GM12878 (cell line): ENCODE measurements around the gene SF3B6. TPM values are rescaled to one million over a fixed set of nuclear protein-coding genes. Genes with fewer than 3 reads are reported as not detected.
A peak's percentile ranks its signal among the peaks of the same experiment; 100 is the strongest.

Experiments used
- BACH1 ChIP-seq: fragments of 450-650 bp; IDR thresholded peaks from 2 replicates; pipeline ENCODE4 v1.6.1; 2017; ENCODE audit warnings: mild to moderate bottlenecking, borderline replicate concordance
- CTCF ChIP-seq, 3 experiments: IDR thresholded peaks in 2 of 3; conservative IDR thresholded peaks in 1 of 3; 2 replicates each; pipeline ENCODE4 v1.5.1; 2011; ENCODE audit warnings: low read depth in 3 of 3, low read length in 3 of 3, mild to moderate bottlenecking in 3 of 3, control low read depth in 2 of 3, moderate library complexity in 2 of 3, inconsistent platforms in 1 of 3, mixed read lengths in 1 of 3; ENCODE audit not compliant: control insufficient read depth in 2 of 3, insufficient read depth in 1 of 3; ENCODE audit errors: extremely low read depth in 1 of 3
- DPF2 ChIP-seq: fragments of 450-650 bp; IDR thresholded peaks from 2 replicates; pipeline ENCODE4 v1.6.1; 2017; ENCODE audit warnings: mild to moderate bottlenecking
- EED ChIP-seq: sonication (generic); IDR thresholded peaks from 2 replicates; pipeline ENCODE4 v1.6.1; 2016; ENCODE audit warnings: antibody characterized with exemption, low read depth
- GATAD2B ChIP-seq: fragments of 450-650 bp; conservative IDR thresholded peaks from 2 replicates; pipeline ENCODE4 v1.6.1; 2017; ENCODE audit warnings: low read depth, mild to moderate bottlenecking, moderate library complexity
- HCFC1 ChIP-seq: fragments of 150-350 bp; IDR thresholded peaks from 2 replicates; pipeline ENCODE4 v1.6.1; 2014; ENCODE audit warnings: low read length
- IKZF1 ChIP-seq: fragments of 450-650 bp; conservative IDR thresholded peaks from 2 replicates; pipeline ENCODE4 v1.6.1; 2017; ENCODE audit warnings: antibody characterized with exemption, mild to moderate bottlenecking
- LARP7 ChIP-seq: fragments of 450-650 bp; IDR thresholded peaks from 2 replicates; pipeline ENCODE4 v1.6.1; 2017; ENCODE audit warnings: mild to moderate bottlenecking
- MEF2B ChIP-seq: fragments of 450-650 bp; IDR thresholded peaks from 2 replicates; pipeline ENCODE4 v1.6.1; 2018; ENCODE audit warnings: mild to moderate bottlenecking, moderate library complexity; ENCODE audit not compliant: partially characterized antibody, poor library complexity, severe bottlenecking
- NKRF ChIP-seq: fragments of 450-650 bp; conservative IDR thresholded peaks from 2 replicates; pipeline ENCODE4 v1.6.1; 2017; ENCODE audit warnings: mild to moderate bottlenecking, moderate library complexity
- RB1 ChIP-seq: fragments of 450-650 bp; formaldehyde crosslinking; IDR thresholded peaks from 2 replicates; pipeline ENCODE4 v1.6.1; 2017; ENCODE audit warnings: mild to moderate bottlenecking, borderline replicate concordance
- SP1 ChIP-seq: IDR thresholded peaks from one replicate; pipeline ENCODE4 v1.6.1; 2011; ENCODE audit warnings: low read depth, low read length
- ZNF217 ChIP-seq: fragments of 450-650 bp; IDR thresholded peaks from 2 replicates; pipeline ENCODE4 v1.6.1; 2017; ENCODE audit warnings: antibody characterized with exemption, mild to moderate bottlenecking
- ZSCAN29 ChIP-seq: fragments of 450-650 bp; IDR thresholded peaks from 2 replicates; pipeline ENCODE4 v1.6.1; 2017; ENCODE audit warnings: mild to moderate bottlenecking, moderate library complexity
- polyA plus RNA-seq, 11 experiments: library from polyadenylated mRNA; depleted of rRNA in 4 of 11; unstranded in 6 of 11; stranded (reverse) in 5 of 11; fragments of >200 nt; fragmentation: Nextera tagmentation in 4 of 11; fragmentation: Illumina TruSeq in 1 of 11; extraction: Ambion mirVana in 4 of 11; extraction: Trizol in 1 of 11; gene quantifications; 1 replicate in 1 of 11; 2 replicates in 10 of 11; pipeline versions ENCODE4 v1.2.1 to v1.2.3, GENCODE V29; 2011 to 2016; ENCODE audit warnings: inconsistent platforms in 2 of 11, missing spikeins in 2 of 11, low read depth in 1 of 11
- total RNA-seq, 4 experiments: library from RNA; depleted of rRNA in 3 of 4; stranded (reverse); fragments of >200 nt in 3 of 4; fragmentation: Illumina TruSeq in 1 of 4; extraction: Trizol in 1 of 4; gene quantifications; 2 replicates each; pipeline versions ENCODE4 v1.2.1 to v1.2.3, GENCODE V29; 2013 to 2021

SF3B6 gene
- total and polyA plus RNA-seq, 10 of the 15 experiments (the other 5 are each of a cell fraction or from before 2014, with no cell fraction given) = 118 to 584 (median 270) TPM

GRCh38 chr2:24084386-24085199 lies 8.5 kb upstream of the SF3B6 start, which contains the start of gene TP53I3 (continued):
- peak; percentile 84 to 89 (median 86) for TF ChIP-seq CTCF (IDR thresholded peaks at IDR 0.05 in 2 of 3, conservative IDR thresholded peaks at IDR 0.05 in 1 of 3; ENCODE audit: control insufficient read depth in 2 of 3, extremely low read depth in 1 of 3, insufficient read depth in 1 of 3, low read depth in 3 of 3, low read length in 3 of 3)
- peak; percentile 41; the same call in 1 of the 2 replicates for TF ChIP-seq BACH1
- TF ChIP-seq HCFC1 = no peak
- no peak for TF ChIP-seq ZSCAN29
- TF ChIP-seq ZNF217 = 0 out of 2 replicates have a peak, but pooled peaks have one; percentile 35
- TF ChIP-seq GATAD2B = peak; percentile 97
- TF ChIP-seq SP1 = no peak
- peak; percentile 97 for TF ChIP-seq IKZF1
- peak; percentile 28 for TF ChIP-seq MEF2B
- peak; percentile 97 for TF ChIP-seq LARP7
- 0 out of 2 replicates have a peak, but pooled peaks have one; percentile 2 for TF ChIP-seq NKRF
- TF ChIP-seq RB1 = peak; percentile 77; the same call in 1 of the 2 replicates
- peak; percentile 92 for TF ChIP-seq EED
- 0 out of 2 replicates have a peak, but pooled peaks have one; percentile 51 for TF ChIP-seq DPF2
